Fibroblast of pulmonary artery (primary cell): ENCODE measurements around the gene ING4.

Experiments used
- DNase-seq: peaks from one replicate; pipeline ENCODE4 v3.0.0-alpha.2; 2010; ENCODE audit warnings: low read depth
- H3K4me3 ChIP-seq: replicated peaks from 2 replicates; pipeline ENCODE4 v1.5.1; 2011; ENCODE audit warnings: low read depth, mild to moderate bottlenecking, control low read depth, low read length, moderate library complexity
- CTCF ChIP-seq: IDR thresholded peaks from 2 replicates; pipeline ENCODE4 v1.5.1; 2011; ENCODE audit warnings: mild to moderate bottlenecking, control low read depth, low read length, inconsistent platforms; ENCODE audit errors: missing control alignments

The ING4 gene

GRCh38 chr12:6613776-6614512 is 49.0 kb downstream of the ING4 start:
- H3K4me3 ChIP-seq, result no peak overlapping the region
- peak; percentile 98 for DNase-seq
- TF ChIP-seq CTCF, result peak; percentile 14

GRCh38 chr12:6613015-6613775 is 49.7 kb downstream of the ING4 start:
- TF ChIP-seq CTCF, result no peak
- H3K4me3 ChIP-seq, result no peak overlapping the region
- peak; percentile 67 for DNase-seq

- no peak for TF ChIP-seq CTCF
- DNase-seq, result no peak
- H3K4me3 ChIP-seq, result no peak overlapping the region
These were observed 50.3 kb downstream of the ING4 start for GRCh38 chr12:6612652-6613014.

- TF ChIP-seq CTCF, result no peak
- no peak overlapping the region for H3K4me3 ChIP-seq
- DNase-seq, result no peak
These were observed 50.7 kb downstream of the ING4 start for GRCh38 chr12:6612247-6612646.

- H3K4me3 ChIP-seq, result no peak overlapping the region
- DNase-seq, result peak; percentile 56
- no peak for TF ChIP-seq CTCF
These were observed 54.2 kb downstream of the ING4 start for GRCh38 chr12:6608592-6609281.

GRCh38 chr12:6607751-6608591 is 54.9 kb downstream of the ING4 start:
- no peak for TF ChIP-seq CTCF
- peak; percentile 59 for DNase-seq
- H3K4me3 ChIP-seq, result no peak overlapping the region
